ENCODE results near the gene ADCY4. TPM values are rescaled to one million over a fixed set of nuclear protein-coding genes. Genes with fewer than 3 reads are reported as not detected.

The ADCY4 gene
- total and polyA plus RNA-seq, 4 donors = 22.6 to 42.8 (median 36.0) TPM

GRCh38 chr14:24269368-24269767 is 65.5 kb downstream of the ADCY4 start:
- no peak overlapping the region for H3K9ac ChIP-seq (ENCODE audit: insufficient read depth in 1 of 2, low read length in 2 of 2)
- DNase-seq (no peak), ATAC-seq (ENCODE audit: insufficient read depth, low FRiP score) (no peak)
- H3K36me3 ChIP-seq (ENCODE audit: control insufficient read depth in 4 of 4, insufficient read depth in 4 of 4, low read length in 4 of 4) = peaks cover 3 to 35% (median 7%) of the 10 kb centered on the region in 4 donors
- H3K27me3 ChIP-seq (ENCODE audit: control insufficient read depth in 3 of 3, insufficient read depth in 3 of 3, low read length in 2 of 3) = no peaks in the 10 kb centered on the region
- no peak overlapping the region for H3K27ac ChIP-seq (ENCODE audit: low read depth in 1 of 2, low read length in 1 of 2)
- H3K4me3 ChIP-seq = no peak overlapping the region
- 93 to 98% methylated on average over 8 of the region's 8 CpGs for WGBS, 2 donors
- peaks cover 4 to 11% (median 6%) of the 10 kb centered on the region in 5 donors for H3K4me1 ChIP-seq (ENCODE audit: control insufficient read depth in 5 of 5, insufficient read depth in 5 of 5, low read length in 5 of 5)
- TF ChIP-seq, protein P1, sequence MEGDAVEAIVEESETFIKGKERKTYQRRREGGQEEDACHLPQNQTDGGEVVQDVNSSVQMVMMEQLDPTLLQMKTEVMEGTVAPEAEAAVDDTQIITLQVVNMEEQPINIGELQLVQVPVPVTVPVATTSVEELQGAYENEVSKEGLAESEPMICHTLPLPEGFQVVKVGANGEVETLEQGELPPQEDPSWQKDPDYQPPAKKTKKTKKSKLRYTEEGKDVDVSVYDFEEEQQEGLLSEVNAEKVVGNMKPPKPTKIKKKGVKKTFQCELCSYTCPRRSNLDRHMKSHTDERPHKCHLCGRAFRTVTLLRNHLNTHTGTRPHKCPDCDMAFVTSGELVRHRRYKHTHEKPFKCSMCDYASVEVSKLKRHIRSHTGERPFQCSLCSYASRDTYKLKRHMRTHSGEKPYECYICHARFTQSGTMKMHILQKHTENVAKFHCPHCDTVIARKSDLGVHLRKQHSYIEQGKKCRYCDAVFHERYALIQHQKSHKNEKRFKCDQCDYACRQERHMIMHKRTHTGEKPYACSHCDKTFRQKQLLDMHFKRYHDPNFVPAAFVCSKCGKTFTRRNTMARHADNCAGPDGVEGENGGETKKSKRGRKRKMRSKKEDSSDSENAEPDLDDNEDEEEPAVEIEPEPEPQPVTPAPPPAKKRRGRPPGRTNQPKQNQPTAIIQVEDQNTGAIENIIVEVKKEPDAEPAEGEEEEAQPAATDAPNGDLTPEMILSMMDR (IDR thresholded peaks at IDR 0.05; ENCODE audit: control extremely low read depth, extremely low read depth) = no peak
- no peaks in the 10 kb centered on the region for H3K9me3 ChIP-seq (ENCODE audit: control insufficient read depth in 4 of 4, insufficient read depth in 3 of 4, low read length in 3 of 4)

Small RNA genes within 50 kb of the gene (small RNA-seq; reads per million reads assigned to genes)
- not detected for gene RF00026 (ENCODE audit: low replicate concordance)

Other genes with a start within 250 kb of the ADCY4 start
Only the 30 nearest of the 33 such genes appear.
- 1 to 10 TPM; 3.6 to 5.4 TPM for gene NRL, start 220.1 kb downstream of the ADCY4 start, total RNA-seq
- gene NRL, start 220.1 kb downstream of the ADCY4 start, polyA plus RNA-seq = 1 to 10 TPM; 2.7 TPM
- gene FITM1, start 204.4 kb downstream of the ADCY4 start, total RNA-seq = under 1 TPM; 0.48 to 0.83 TPM
- gene FITM1, start 204.4 kb downstream of the ADCY4 start, polyA plus RNA-seq = 1 to 10 TPM in 1 of 2 donors, under 1 TPM in 1; 0.93 to 1.4 TPM
- gene PSME1, start 198.9 kb downstream of the ADCY4 start, total RNA-seq = 100 to 1,000 TPM; 125 to 192 TPM
- gene PSME1, start 198.9 kb downstream of the ADCY4 start, polyA plus RNA-seq = 100 to 1,000 TPM; 286 to 311 TPM
- gene EMC9, start 193.5 kb downstream of the ADCY4 start, total RNA-seq = 10 to 100 TPM in 1 of 2 donors, 1 to 10 TPM in 1; 4.6 to 24.3 TPM
- 10 to 100 TPM; 15.7 to 29.4 TPM for gene EMC9, start 193.5 kb downstream of the ADCY4 start, polyA plus RNA-seq
- 100 to 1,000 TPM in 1 of 2 donors, 10 to 100 TPM in 1; 89.1 to 178 TPM for gene PSME2, start 188.5 kb downstream of the ADCY4 start, total RNA-seq
- gene PSME2, start 188.5 kb downstream of the ADCY4 start, polyA plus RNA-seq = 100 to 1,000 TPM; 283 to 328 TPM
- 10 to 100 TPM; 31.7 to 82.4 TPM for gene RNF31, start 187.6 kb downstream of the ADCY4 start, total RNA-seq
- 10 to 100 TPM; 44.1 to 78.6 TPM for gene RNF31, start 187.6 kb downstream of the ADCY4 start, polyA plus RNA-seq
- 100 to 1,000 TPM in 1 of 2 donors, 10 to 100 TPM in 1; 75.3 to 111 TPM for gene IRF9, start 173.8 kb downstream of the ADCY4 start, total RNA-seq
- 100 to 1,000 TPM in 1 of 2 donors, 10 to 100 TPM in 1; 79.9 to 124 TPM for gene IRF9, start 173.8 kb downstream of the ADCY4 start, polyA plus RNA-seq
- 10 to 100 TPM; 13.3 to 48.1 TPM for gene REC8, start 163.0 kb downstream of the ADCY4 start, total RNA-seq
- gene REC8, start 163.0 kb downstream of the ADCY4 start, polyA plus RNA-seq = 10 to 100 TPM; 23.8 to 35.1 TPM
- gene IPO4, start 146.3 kb downstream of the ADCY4 start, total RNA-seq = 10 to 100 TPM; 22.0 to 78.9 TPM
- 10 to 100 TPM; 13.0 to 34.8 TPM for gene IPO4, start 146.3 kb downstream of the ADCY4 start, polyA plus RNA-seq
- gene TM9SF1, start 139.6 kb downstream of the ADCY4 start, total RNA-seq = 10 to 100 TPM; 42.3 to 71.9 TPM
- gene TM9SF1, start 139.6 kb downstream of the ADCY4 start, polyA plus RNA-seq = 10 to 100 TPM; 32.7 to 61.7 TPM
- gene TSSK4, start 129.4 kb downstream of the ADCY4 start, total RNA-seq = 1 to 10 TPM in 1 of 2 donors, not detected in 1; 1.2 TPM
- gene TSSK4, start 129.4 kb downstream of the ADCY4 start, polyA plus RNA-seq = under 1 TPM; 0.02 to 0.10 TPM
- 10 to 100 TPM; 37.2 to 50.8 TPM for gene CHMP4A, start 121.6 kb downstream of the ADCY4 start, total RNA-seq
- 100 to 1,000 TPM in 1 of 2 donors, 10 to 100 TPM in 1; 70.4 to 103 TPM for gene CHMP4A, start 121.6 kb downstream of the ADCY4 start, polyA plus RNA-seq
- 10 to 100 TPM; 20.8 to 24.8 TPM for gene MDP1, start 119.0 kb downstream of the ADCY4 start, total RNA-seq
- 10 to 100 TPM; 17.2 to 31.4 TPM for gene MDP1, start 119.0 kb downstream of the ADCY4 start, polyA plus RNA-seq
- 100 to 1,000 TPM in 1 of 2 donors, 10 to 100 TPM in 1; 69.5 to 147 TPM for gene NEDD8, start 102.7 kb downstream of the ADCY4 start, total RNA-seq
- 100 to 1,000 TPM; 242 to 246 TPM for gene NEDD8, start 102.7 kb downstream of the ADCY4 start, polyA plus RNA-seq
- 10 to 100 TPM; 63.1 TPM for gene GMPR2, start 102.1 kb downstream of the ADCY4 start, total RNA-seq
- 10 to 100 TPM; 42.9 to 71.1 TPM for gene GMPR2, start 102.1 kb downstream of the ADCY4 start, polyA plus RNA-seq
- gene TINF2, start 92.4 kb downstream of the ADCY4 start, total RNA-seq = 10 to 100 TPM; 48.2 to 89.1 TPM
- 10 to 100 TPM; 45.2 to 82.6 TPM for gene TINF2, start 92.4 kb downstream of the ADCY4 start, polyA plus RNA-seq
- 1 to 10 TPM; 1.9 to 8.8 TPM for gene TGM1, start 71.9 kb downstream of the ADCY4 start, total RNA-seq
- 10 to 100 TPM in 1 of 2 donors, 1 to 10 TPM in 1; 9.8 to 11.3 TPM for gene TGM1, start 71.9 kb downstream of the ADCY4 start, polyA plus RNA-seq
- gene RABGGTA, start 63.5 kb downstream of the ADCY4 start, total RNA-seq = 10 to 100 TPM; 19.7 to 55.8 TPM
- gene RABGGTA, start 63.5 kb downstream of the ADCY4 start, polyA plus RNA-seq = 10 to 100 TPM; 40.3 to 45.4 TPM
- gene DHRS1, start 35.3 kb downstream of the ADCY4 start, total RNA-seq = 10 to 100 TPM; 20.8 to 24.0 TPM
- gene DHRS1, start 35.3 kb downstream of the ADCY4 start, polyA plus RNA-seq = 10 to 100 TPM; 20.6 to 27.8 TPM
- 10 to 100 TPM; 14.1 to 25.9 TPM for gene NOP9, start 35.2 kb downstream of the ADCY4 start, total RNA-seq
- gene NOP9, start 35.2 kb downstream of the ADCY4 start, polyA plus RNA-seq = 10 to 100 TPM; 12.1 to 13.5 TPM
- gene CIDEB, start 27.1 kb downstream of the ADCY4 start, total RNA-seq = 10 to 100 TPM in 1 of 2 donors, 1 to 10 TPM in 1; 9.6 to 18.8 TPM
- 10 to 100 TPM in 1 of 2 donors, 1 to 10 TPM in 1; 8.3 to 19.7 TPM for gene CIDEB, start 27.1 kb downstream of the ADCY4 start, polyA plus RNA-seq
- gene LTB4R2, start 24.9 kb downstream of the ADCY4 start, total RNA-seq = 10 to 100 TPM in 1 of 2 donors, 1 to 10 TPM in 1; 5.8 to 14.0 TPM
- 1 to 10 TPM; 1.8 to 5.5 TPM for gene LTB4R2, start 24.9 kb downstream of the ADCY4 start, polyA plus RNA-seq
- gene LTB4R, start 23.6 kb downstream of the ADCY4 start, total RNA-seq = 10 to 100 TPM in 1 of 2 donors, 1 to 10 TPM in 1; 4.4 to 14.8 TPM
- 10 to 100 TPM in 1 of 2 donors, 1 to 10 TPM in 1; 7.3 to 47.0 TPM for gene LTB4R, start 23.6 kb downstream of the ADCY4 start, polyA plus RNA-seq
- 10 to 100 TPM in 1 of 2 donors, 1 to 10 TPM in 1; 6.4 to 26.0 TPM for gene RIPK3, start 4.9 kb upstream of the ADCY4 start, total RNA-seq
- 10 to 100 TPM; 13.0 to 23.4 TPM for gene RIPK3, start 4.9 kb upstream of the ADCY4 start, polyA plus RNA-seq
- gene NFATC4, start 33.1 kb upstream of the ADCY4 start, total RNA-seq = 10 to 100 TPM; 38.2 to 38.6 TPM
- gene NFATC4, start 33.1 kb upstream of the ADCY4 start, polyA plus RNA-seq = 10 to 100 TPM; 13.9 to 71.4 TPM
- 10 to 100 TPM; 16.1 to 49.8 TPM for gene NYNRIN, start 63.9 kb upstream of the ADCY4 start, total RNA-seq
- gene NYNRIN, start 63.9 kb upstream of the ADCY4 start, polyA plus RNA-seq = 1 to 10 TPM; 2.9 to 4.2 TPM
- gene CBLN3, start 94.6 kb upstream of the ADCY4 start, total RNA-seq = 1 to 10 TPM; 1.7 to 4.9 TPM
- 1 to 10 TPM; 1.9 to 2.1 TPM for gene CBLN3, start 94.6 kb upstream of the ADCY4 start, polyA plus RNA-seq
- 10 to 100 TPM; 48.1 to 60.2 TPM for gene KHNYN, start 94.9 kb upstream of the ADCY4 start, total RNA-seq
- gene KHNYN, start 94.9 kb upstream of the ADCY4 start, polyA plus RNA-seq = 10 to 100 TPM; 27.0 to 34.1 TPM
- 10 to 100 TPM; 19.5 to 57.1 TPM for gene SDR39U1, start 107.7 kb upstream of the ADCY4 start, total RNA-seq
- 10 to 100 TPM; 48.5 to 63.9 TPM for gene SDR39U1, start 107.7 kb upstream of the ADCY4 start, polyA plus RNA-seq
- gene CMA1, start 173.2 kb upstream of the ADCY4 start, total RNA-seq = under 1 TPM in 1 of 2 donors, not detected in 1; 0.34 TPM
- not detected for gene CMA1, start 173.2 kb upstream of the ADCY4 start, polyA plus RNA-seq